GM12878 (cell line): Measurements from ENCODE around the gene FMN2. TPM values are rescaled to one million over a fixed set of nuclear protein-coding genes. Genes with fewer than 3 reads are reported as not detected.

Experiments
- ATAC-seq: fragments of 200-7000 bp; cut with Tn5 transposase; 3 replicates; pipeline ENCODE4 v1.9.1; 2020; ENCODE audit warnings: mild to moderate bottlenecking, moderate library complexity
- BruUV-seq: library from RNA; stranded (reverse); fragments of 400-500 nt; replicated peaks from 2 replicates; lab custom pipeline; 2021; lab: Mats Ljungman, UMichigan
- CTCF ChIA-PET: fragments of 300-600 bp; sonication (Branson Sonifier 250); formaldehyde crosslinking; extraction: SDS; loops from one replicate; lab custom pipeline; 2021; ENCODE audit warnings: inconsistent platforms; lab: Yijun Ruan, JAX
- POLR2A ChIA-PET: fragments of 350-600 bp; formaldehyde crosslinking; extraction: SDS; loops from one replicate; lab custom pipeline; 2021; ENCODE audit warnings: inconsistent platforms; lab: Charles Lee
- RAD21 ChIA-PET: fragments of 300-600 bp; sonication (Branson Sonifier 250); formaldehyde crosslinking; loops from one replicate; lab custom pipeline; 2023; ENCODE audit warnings: antibody characterized with exemption; ENCODE audit not compliant: unreplicated experiment; lab: Charles Lee
- SMC1A ChIA-PET: fragments of 300-600 bp; sonication (Branson Sonifier 250); formaldehyde crosslinking; loops from one replicate; lab custom pipeline; 2023; ENCODE audit not compliant: unreplicated experiment, uncharacterized antibody; lab: Charles Lee
- DNase-seq: peaks from one replicate; pipeline ENCODE4 v3.0.0-alpha.2; 2011; ENCODE audit warnings: low read depth, low spot score
- FAIRE-seq: peaks from 3 replicates; lab custom pipeline; 2011; peaks lifted over from hg19 to GRCh38; lab: Jason Lieb, UNC
- H2AFZ ChIP-seq: 2 replicates; pipeline ENCODE4 v1.6.0; 2011; ENCODE audit warnings: low read depth, low read length, control low read depth; ENCODE audit not compliant: control insufficient read depth
- H3K27ac ChIP-seq: 2 replicates; pipeline ENCODE4 v1.5.1; 2011; ENCODE audit warnings: control low read depth; ENCODE audit not compliant: control insufficient read depth, insufficient read depth
- H3K27me3 ChIP-seq, 2 experiments: replicated peaks in 1 of 2; 2 replicates each; pipeline versions ENCODE4 v1.6.0 to v1.6.1; 2011; ENCODE audit warnings: low read length in 1 of 2; ENCODE audit not compliant: control insufficient read depth in 2 of 2, insufficient read depth in 2 of 2
- H3K36me3 ChIP-seq, 2 experiments: 2 replicates each; pipeline ENCODE4 v1.5.1; 2011; ENCODE audit warnings: low read length in 1 of 2; ENCODE audit not compliant: control insufficient read depth in 2 of 2, insufficient read depth in 2 of 2
- H3K4me1 ChIP-seq: 2 replicates; pipeline ENCODE4 v1.6.1; 2011; ENCODE audit warnings: mild to moderate bottlenecking, low read length, moderate library complexity, mixed read lengths; ENCODE audit not compliant: control insufficient read depth, insufficient read depth
- H3K4me2 ChIP-seq: 2 replicates; pipeline ENCODE4 v1.6.0; 2011; ENCODE audit warnings: control low read depth; ENCODE audit not compliant: control insufficient read depth, insufficient read depth
- H3K4me3 ChIP-seq: fragments of 200-600 bp; sonication (generic); 2 replicates; pipeline ENCODE4 v1.5.1; 2016
- H3K79me2 ChIP-seq: 2 replicates; pipeline ENCODE4 v1.6.0; 2011; ENCODE audit warnings: low read length; ENCODE audit not compliant: control insufficient read depth, insufficient read depth
- H3K9ac ChIP-seq: 2 replicates; pipeline ENCODE4 v1.8.0; 2011; ENCODE audit warnings: low read length, control low read depth, mixed read lengths; ENCODE audit not compliant: control insufficient read depth, insufficient read depth
- H3K9me3 ChIP-seq: replicated peaks from 3 replicates; pipeline ENCODE4 v1.5.1; 2011; ENCODE audit warnings: mild to moderate bottlenecking, low read length; ENCODE audit not compliant: control insufficient read depth, insufficient read depth
- H4K20me1 ChIP-seq: 2 replicates; pipeline ENCODE4 v1.6.0; 2011; ENCODE audit not compliant: control insufficient read depth, insufficient read depth
- BRCA1 ChIP-seq: IDR thresholded peaks from 2 replicates; pipeline ENCODE4 v1.6.1; 2011; ENCODE audit warnings: low read depth, low read length, improper control_type of control experiment
- EP300 ChIP-seq, 2 experiments: fragments of 150-350 bp in 1 of 2; IDR thresholded peaks; 2 replicates each; pipeline ENCODE4 v1.6.1; 2011 to 2012; ENCODE audit warnings: low read depth in 2 of 2, low read length in 2 of 2, borderline replicate concordance in 1 of 2, improper control_type of control experiment in 1 of 2, inconsistent platforms in 1 of 2; ENCODE audit not compliant: control insufficient read depth in 1 of 2
- STAT3 ChIP-seq: IDR thresholded peaks from 2 replicates; pipeline ENCODE4 v1.6.1; 2011; ENCODE audit warnings: low read depth, low read length, improper control_type of control experiment
- WGBS: methylation state at CpG from one replicate; pipeline ENCODE4 v1.1.6; 2016; ENCODE audit warnings: low lambda C conversion rate; ENCODE audit not compliant: insufficient replicate concordance, insufficient coverage; ENCODE audit errors: missing lambda C conversion rate; 5-methylcytosine and 5-hydroxymethylcytosine counted together
- in situ Hi-C: fragments of 300-500 bp; cut with MboI; formaldehyde crosslinking; loops from 9 replicates; pipeline ENCODE4 v1.14.3; 2018; ENCODE audit warnings: mixed read lengths
- intact Hi-C: fragments of 100-400 bp; cut with micrococcal nuclease; formaldehyde crosslinking; loops from one replicate; pipeline ENCODE4 v1.14.2; 2022; ENCODE audit not compliant: unreplicated experiment
- polyA plus RNA-seq, 11 experiments: library from polyadenylated mRNA; depleted of rRNA in 4 of 11; unstranded in 6 of 11; stranded (reverse) in 5 of 11; fragments of >200 nt; fragmentation: Nextera tagmentation in 4 of 11; fragmentation: Illumina TruSeq in 1 of 11; extraction: Ambion mirVana in 4 of 11; extraction: Trizol in 1 of 11; gene quantifications; 1 replicate in 1 of 11; 2 replicates in 10 of 11; pipeline versions ENCODE4 v1.2.1 to v1.2.3, GENCODE V29; 2011 to 2016; ENCODE audit warnings: inconsistent platforms in 2 of 11, missing spikeins in 2 of 11, low read depth in 1 of 11
- total RNA-seq, 4 experiments: library from RNA; depleted of rRNA in 3 of 4; stranded (reverse); fragments of >200 nt in 3 of 4; fragmentation: Illumina TruSeq in 1 of 4; extraction: Trizol in 1 of 4; gene quantifications; 2 replicates each; pipeline versions ENCODE4 v1.2.1 to v1.2.3, GENCODE V29; 2013 to 2021

Gene FMN2
- total and polyA plus RNA-seq, 10 of the 15 experiments (the other 5 are each of a cell fraction or from before 2014, with no cell fraction given): 0.60 TPM; not detected in 9

GRCh38 chr1:240247899-240248298, 156.2 kb downstream of the FMN2 start:
- ATAC-seq: no peak
- Histone ChIP-seq H3K27me3 (no peaks in the 10 kb centered on the region), H3K36me3 (no peaks in the 10 kb centered on the region), H4K20me1 (no peaks in the 10 kb centered on the region), H3K4me2 (no peak overlapping the region), H3K9me3 (no peaks in the 10 kb centered on the region; the same call in 2 of the 3 replicates), H3K27ac (no peak overlapping the region), H3K4me3 (no peak overlapping the region), H3K9ac (no peak overlapping the region), H3K4me1 (no peaks in the 10 kb centered on the region), H3K79me2 (no peaks in the 10 kb centered on the region), H2AFZ (no peak overlapping the region)
- 0% methylated on average over 3 of the region's 3 CpGs for WGBS
- RAD21 ChIA-PET: no interaction called here
- CTCF ChIA-PET: no interaction called here
- in situ Hi-C loops: no loop called here
- intact Hi-C loops: no loop called here
- SMC1A ChIA-PET: no interaction called here
- TF ChIP-seq STAT3 (no peak), BRCA1 (no peak)
- POLR2A ChIA-PET: no interaction called here
- no peak for DNase-seq
- BruUV-seq: no TSS peak
- FAIRE-seq: no peak

- POLR2A ChIA-PET: no interaction called here
- SMC1A ChIA-PET: no interaction called here
- in situ Hi-C loops (no loop called here), intact Hi-C loops (no loop called here)
- no peaks in the 10 kb centered on the region for H4K20me1 ChIP-seq
- 66% methylated on average over 5 of the region's 5 CpGs for WGBS
- FAIRE-seq: no peak
- no peaks in the 10 kb centered on the region for H3K9me3 ChIP-seq
- no peak overlapping the region for H3K4me3 ChIP-seq
- no peaks in the 10 kb centered on the region for H3K79me2 ChIP-seq
- H3K4me2 ChIP-seq: no peak overlapping the region
- H2AFZ ChIP-seq: no peak overlapping the region
- CTCF ChIA-PET: no interaction called here
- TF ChIP-seq EP300 (IDR thresholded peaks at IDR 0.05; ENCODE audit: borderline replicate concordance in 1 of 2, control insufficient read depth in 1 of 2, low read depth in 2 of 2, low read length in 2 of 2): no peak
- no peaks in the 10 kb centered on the region for H3K4me1 ChIP-seq
- RAD21 ChIA-PET: no interaction called here
- no peak overlapping the region for H3K27ac ChIP-seq
- BruUV-seq: no TSS peak
- no peaks in the 10 kb centered on the region for H3K36me3 ChIP-seq
- no peak overlapping the region for H3K9ac ChIP-seq
- DNase-seq: no peak
- no peak for ATAC-seq
- no peaks in the 10 kb centered on the region for H3K27me3 ChIP-seq
Observed at GRCh38 chr1:240254006-240254405, 162.3 kb downstream of the FMN2 start.
